GM12878 (cell line): ENCODE results near the gene PLXNB2. TPM values are rescaled to one million over a fixed set of nuclear protein-coding genes. Genes with fewer than 3 reads are reported as not detected.

Experiments
- ATAC-seq: fragments of 200-7000 bp; cut with Tn5 transposase; 3 replicates; pipeline ENCODE4 v1.9.1; 2020; ENCODE audit warnings: mild to moderate bottlenecking, moderate library complexity
- BruUV-seq: library from RNA; stranded (reverse); fragments of 400-500 nt; replicated peaks from 2 replicates; lab custom pipeline; 2021; lab: Mats Ljungman, UMichigan
- CTCF ChIA-PET: fragments of 300-600 bp; sonication (Branson Sonifier 250); formaldehyde crosslinking; extraction: SDS; loops from one replicate; lab custom pipeline; 2021; ENCODE audit warnings: inconsistent platforms; lab: Yijun Ruan, JAX
- POLR2A ChIA-PET: fragments of 350-600 bp; formaldehyde crosslinking; extraction: SDS; loops from one replicate; lab custom pipeline; 2021; ENCODE audit warnings: inconsistent platforms; lab: Charles Lee
- RAD21 ChIA-PET: fragments of 300-600 bp; sonication (Branson Sonifier 250); formaldehyde crosslinking; loops from one replicate; lab custom pipeline; 2023; ENCODE audit warnings: antibody characterized with exemption; ENCODE audit not compliant: unreplicated experiment; lab: Charles Lee
- SMC1A ChIA-PET: fragments of 300-600 bp; sonication (Branson Sonifier 250); formaldehyde crosslinking; loops from one replicate; lab custom pipeline; 2023; ENCODE audit not compliant: unreplicated experiment, uncharacterized antibody; lab: Charles Lee
- DNase-seq: peaks from one replicate; pipeline ENCODE4 v3.0.0-alpha.2; 2011; ENCODE audit warnings: low read depth, low spot score
- FAIRE-seq: peaks from 3 replicates; lab custom pipeline; 2011; peaks lifted over from hg19 to GRCh38; lab: Jason Lieb, UNC
- H2AFZ ChIP-seq: 2 replicates; pipeline ENCODE4 v1.6.0; 2011; ENCODE audit warnings: low read depth, low read length, control low read depth; ENCODE audit not compliant: control insufficient read depth
- H3K27ac ChIP-seq: 2 replicates; pipeline ENCODE4 v1.5.1; 2011; ENCODE audit warnings: control low read depth; ENCODE audit not compliant: control insufficient read depth, insufficient read depth
- H3K27me3 ChIP-seq, 2 experiments: replicated peaks in 1 of 2; 2 replicates each; pipeline versions ENCODE4 v1.6.0 to v1.6.1; 2011; ENCODE audit warnings: low read length in 1 of 2; ENCODE audit not compliant: control insufficient read depth in 2 of 2, insufficient read depth in 2 of 2
- H3K36me3 ChIP-seq, 2 experiments: 2 replicates each; pipeline ENCODE4 v1.5.1; 2011; ENCODE audit warnings: low read length in 1 of 2; ENCODE audit not compliant: control insufficient read depth in 2 of 2, insufficient read depth in 2 of 2
- H3K4me1 ChIP-seq: 2 replicates; pipeline ENCODE4 v1.6.1; 2011; ENCODE audit warnings: mild to moderate bottlenecking, low read length, moderate library complexity, mixed read lengths; ENCODE audit not compliant: control insufficient read depth, insufficient read depth
- H3K4me2 ChIP-seq: 2 replicates; pipeline ENCODE4 v1.6.0; 2011; ENCODE audit warnings: control low read depth; ENCODE audit not compliant: control insufficient read depth, insufficient read depth
- H3K4me3 ChIP-seq: fragments of 200-600 bp; sonication (generic); 2 replicates; pipeline ENCODE4 v1.5.1; 2016
- H3K79me2 ChIP-seq: 2 replicates; pipeline ENCODE4 v1.6.0; 2011; ENCODE audit warnings: low read length; ENCODE audit not compliant: control insufficient read depth, insufficient read depth
- H3K9ac ChIP-seq: 2 replicates; pipeline ENCODE4 v1.8.0; 2011; ENCODE audit warnings: low read length, control low read depth, mixed read lengths; ENCODE audit not compliant: control insufficient read depth, insufficient read depth
- H3K9me3 ChIP-seq: replicated peaks from 3 replicates; pipeline ENCODE4 v1.5.1; 2011; ENCODE audit warnings: mild to moderate bottlenecking, low read length; ENCODE audit not compliant: control insufficient read depth, insufficient read depth
- H4K20me1 ChIP-seq: 2 replicates; pipeline ENCODE4 v1.6.0; 2011; ENCODE audit not compliant: control insufficient read depth, insufficient read depth
- NFYA ChIP-seq: IDR thresholded peaks from 2 replicates; pipeline ENCODE4 v1.6.1; 2011; ENCODE audit warnings: low read depth, mild to moderate bottlenecking, low read length, improper control_type of control experiment, borderline replicate concordance
- SUZ12 ChIP-seq: fragments of 200-600 bp; sonication (generic); IDR thresholded peaks from one replicate; pipeline ENCODE4 v1.6.1; 2018; ENCODE audit warnings: antibody characterized with exemption, mild to moderate bottlenecking; ENCODE audit not compliant: unreplicated experiment
- TCF12 ChIP-seq: IDR thresholded peaks from 2 replicates; pipeline ENCODE4 v1.6.1; 2011; ENCODE audit warnings: low read depth, mild to moderate bottlenecking, low read length
- WGBS: methylation state at CpG from one replicate; pipeline ENCODE4 v1.1.6; 2016; ENCODE audit warnings: low lambda C conversion rate; ENCODE audit not compliant: insufficient replicate concordance, insufficient coverage; ENCODE audit errors: missing lambda C conversion rate; 5-methylcytosine and 5-hydroxymethylcytosine counted together
- in situ Hi-C: fragments of 300-500 bp; cut with MboI; formaldehyde crosslinking; loops from 9 replicates; pipeline ENCODE4 v1.14.3; 2018; ENCODE audit warnings: mixed read lengths
- intact Hi-C: fragments of 100-400 bp; cut with micrococcal nuclease; formaldehyde crosslinking; loops from one replicate; pipeline ENCODE4 v1.14.2; 2022; ENCODE audit not compliant: unreplicated experiment
- polyA plus RNA-seq, 11 experiments: library from polyadenylated mRNA; depleted of rRNA in 4 of 11; unstranded in 6 of 11; stranded (reverse) in 5 of 11; fragments of >200 nt; fragmentation: Nextera tagmentation in 4 of 11; fragmentation: Illumina TruSeq in 1 of 11; extraction: Ambion mirVana in 4 of 11; extraction: Trizol in 1 of 11; gene quantifications; 1 replicate in 1 of 11; 2 replicates in 10 of 11; pipeline versions ENCODE4 v1.2.1 to v1.2.3, GENCODE V29; 2011 to 2016; ENCODE audit warnings: inconsistent platforms in 2 of 11, missing spikeins in 2 of 11, low read depth in 1 of 11
- total RNA-seq, 4 experiments: library from RNA; depleted of rRNA in 3 of 4; stranded (reverse); fragments of >200 nt in 3 of 4; fragmentation: Illumina TruSeq in 1 of 4; extraction: Trizol in 1 of 4; gene quantifications; 2 replicates each; pipeline versions ENCODE4 v1.2.1 to v1.2.3, GENCODE V29; 2013 to 2021
- TF ChIP-seq, protein P1 (sequence below): fragments of 450-650 bp; formaldehyde crosslinking; IDR thresholded peaks from 2 replicates; pipeline ENCODE4 v1.4.0; 2020; ENCODE audit warnings: mild to moderate bottlenecking, moderate library complexity
- TF ChIP-seq, protein P2 (sequence below): IDR thresholded peaks from 2 replicates; pipeline ENCODE4 v1.6.1; 2011; ENCODE audit warnings: low read depth, mild to moderate bottlenecking, low read length, moderate library complexity, borderline replicate concordance; ENCODE audit errors: extremely low read depth
- TF ChIP-seq, protein P3 (sequence below): fragments of 450-650 bp; formaldehyde crosslinking; IDR thresholded peaks from 2 replicates; pipeline ENCODE4 v1.4.0; 2022; ENCODE audit warnings: mild to moderate bottlenecking, moderate library complexity

Gene PLXNB2
- total and polyA plus RNA-seq, 10 of the 15 experiments (the other 5 are each of a cell fraction or from before 2014, with no cell fraction given): 0.68 to 134 (median 41.9) TPM

DNA sequence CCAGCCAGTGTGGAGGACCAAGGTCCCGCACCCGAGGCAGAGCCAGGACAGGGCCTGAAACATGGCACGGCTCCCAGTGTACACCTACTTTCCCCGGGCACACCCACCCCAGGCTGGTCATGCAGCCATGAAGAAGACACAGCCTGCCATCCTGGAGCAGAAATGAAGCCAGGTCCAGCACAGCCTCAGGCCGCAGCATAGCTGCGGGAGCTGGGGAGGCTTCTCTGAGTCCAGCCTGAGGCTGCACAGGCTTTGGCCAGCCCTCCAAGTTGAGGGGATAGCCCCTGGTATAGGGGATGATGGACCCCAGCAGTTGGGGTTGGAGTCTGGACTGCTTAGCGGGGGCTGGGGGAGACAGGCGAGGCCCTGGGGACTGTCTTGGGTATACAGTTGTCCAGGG lies 53.5 kb downstream of the PLXNB2 start:
- Histone ChIP-seq H3K4me1 (peaks cover 16% of the 10 kb centered on the region), H3K79me2 (peaks cover 9% of the 10 kb centered on the region), H3K4me2 (no peak overlapping the region), H3K9ac (no peak overlapping the region), H3K4me3 (no peak overlapping the region), H3K27me3 (no peaks in the 10 kb centered on the region), H2AFZ (no peak overlapping the region), H4K20me1 (no peaks in the 10 kb centered on the region), H3K27ac (no peak overlapping the region)
- CTCF ChIA-PET: interaction anchor here (0.7 kb wide), 1 partner anchor 88 kb away, joined by 3 read pairs; no protein-coding TSS in a partner anchor
- no TSS peak for BruUV-seq
- in situ Hi-C loops: loop anchor here (10.0 kb wide), 2 partner anchors 241 to 361 kb away; no protein-coding TSS in a partner anchor
- DNase-seq: no peak
- SMC1A ChIA-PET: no interaction called here
- POLR2A ChIA-PET: no interaction called here
- WGBS: 73% methylated on average over 8 of the region's 8 CpGs
- TF ChIP-seq NFYA (no peak), SUZ12 (no peak), TCF12 (no peak)
- TF ChIP-seq, protein P1, sequence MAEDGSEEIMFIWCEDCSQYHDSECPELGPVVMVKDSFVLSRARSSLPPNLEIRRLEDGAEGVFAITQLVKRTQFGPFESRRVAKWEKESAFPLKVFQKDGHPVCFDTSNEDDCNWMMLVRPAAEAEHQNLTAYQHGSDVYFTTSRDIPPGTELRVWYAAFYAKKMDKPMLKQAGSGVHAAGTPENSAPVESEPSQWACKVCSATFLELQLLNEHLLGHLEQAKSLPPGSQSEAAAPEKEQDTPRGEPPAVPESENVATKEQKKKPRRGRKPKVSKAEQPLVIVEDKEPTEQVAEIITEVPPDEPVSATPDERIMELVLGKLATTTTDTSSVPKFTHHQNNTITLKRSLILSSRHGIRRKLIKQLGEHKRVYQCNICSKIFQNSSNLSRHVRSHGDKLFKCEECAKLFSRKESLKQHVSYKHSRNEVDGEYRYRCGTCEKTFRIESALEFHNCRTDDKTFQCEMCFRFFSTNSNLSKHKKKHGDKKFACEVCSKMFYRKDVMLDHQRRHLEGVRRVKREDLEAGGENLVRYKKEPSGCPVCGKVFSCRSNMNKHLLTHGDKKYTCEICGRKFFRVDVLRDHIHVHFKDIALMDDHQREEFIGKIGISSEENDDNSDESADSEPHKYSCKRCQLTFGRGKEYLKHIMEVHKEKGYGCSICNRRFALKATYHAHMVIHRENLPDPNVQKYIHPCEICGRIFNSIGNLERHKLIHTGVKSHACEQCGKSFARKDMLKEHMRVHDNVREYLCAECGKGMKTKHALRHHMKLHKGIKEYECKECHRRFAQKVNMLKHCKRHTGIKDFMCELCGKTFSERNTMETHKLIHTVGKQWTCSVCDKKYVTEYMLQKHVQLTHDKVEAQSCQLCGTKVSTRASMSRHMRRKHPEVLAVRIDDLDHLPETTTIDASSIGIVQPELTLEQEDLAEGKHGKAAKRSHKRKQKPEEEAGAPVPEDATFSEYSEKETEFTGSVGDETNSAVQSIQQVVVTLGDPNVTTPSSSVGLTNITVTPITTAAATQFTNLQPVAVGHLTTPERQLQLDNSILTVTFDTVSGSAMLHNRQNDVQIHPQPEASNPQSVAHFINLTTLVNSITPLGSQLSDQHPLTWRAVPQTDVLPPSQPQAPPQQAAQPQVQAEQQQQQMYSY: no peak
- TF ChIP-seq, protein P2, sequence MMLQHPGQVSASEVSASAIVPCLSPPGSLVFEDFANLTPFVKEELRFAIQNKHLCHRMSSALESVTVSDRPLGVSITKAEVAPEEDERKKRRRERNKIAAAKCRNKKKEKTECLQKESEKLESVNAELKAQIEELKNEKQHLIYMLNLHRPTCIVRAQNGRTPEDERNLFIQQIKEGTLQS: no peak
- TF ChIP-seq, protein P3, sequence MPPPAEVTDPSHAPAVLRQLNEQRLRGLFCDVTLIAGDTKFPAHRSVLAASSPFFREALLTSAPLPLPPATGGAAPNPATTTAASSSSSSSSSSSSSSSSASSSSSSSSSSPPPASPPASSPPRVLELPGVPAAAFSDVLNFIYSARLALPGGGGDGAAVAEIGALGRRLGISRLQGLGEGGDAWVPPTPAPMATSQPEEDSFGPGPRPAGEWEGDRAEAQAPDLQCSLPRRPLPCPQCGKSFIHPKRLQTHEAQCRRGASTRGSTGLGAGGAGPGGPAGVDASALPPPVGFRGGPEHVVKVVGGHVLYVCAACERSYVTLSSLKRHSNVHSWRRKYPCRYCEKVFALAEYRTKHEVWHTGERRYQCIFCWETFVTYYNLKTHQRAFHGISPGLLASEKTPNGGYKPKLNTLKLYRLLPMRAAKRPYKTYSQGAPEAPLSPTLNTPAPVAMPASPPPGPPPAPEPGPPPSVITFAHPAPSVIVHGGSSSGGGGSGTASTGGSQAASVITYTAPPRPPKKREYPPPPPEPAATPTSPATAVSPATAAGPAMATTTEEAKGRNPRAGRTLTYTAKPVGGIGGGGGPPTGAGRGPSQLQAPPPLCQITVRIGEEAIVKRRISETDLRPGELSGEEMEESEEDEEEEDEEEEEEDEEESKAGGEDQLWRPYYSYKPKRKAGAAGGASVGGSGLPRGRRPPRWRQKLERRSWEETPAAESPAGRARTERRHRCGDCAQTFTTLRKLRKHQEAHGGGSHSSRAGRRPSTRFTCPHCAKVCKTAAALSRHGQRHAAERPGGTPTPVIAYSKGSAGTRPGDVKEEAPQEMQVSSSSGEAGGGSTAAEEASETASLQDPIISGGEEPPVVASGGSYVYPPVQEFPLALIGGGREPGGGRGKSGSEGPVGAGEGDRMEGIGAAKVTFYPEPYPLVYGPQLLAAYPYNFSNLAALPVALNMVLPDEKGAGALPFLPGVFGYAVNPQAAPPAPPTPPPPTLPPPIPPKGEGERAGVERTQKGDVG (CRISPR knock-in tag): no peak
- TF ChIP-seq, all 136 proteins: peak for 0
- FAIRE-seq (no peak), ATAC-seq (no peak)
- Histone ChIP-seq H3K9me3 (no peaks in the 10 kb centered on the region), H3K36me3 (no peaks in the 10 kb centered on the region; a peak in 2 of 4 replicates)
- RAD21 ChIA-PET: no interaction called here
- intact Hi-C loops: loop anchor here (5.0 kb wide), 2 partner anchors 243 to 438 kb away; no protein-coding TSS in a partner anchor
